Measurements from ENCODE around the gene SIGLEC10. TPM values are rescaled to one million over a fixed set of nuclear protein-coding genes. Genes with fewer than 3 reads are reported as not detected.
A peak's percentile ranks its signal among the peaks of the same experiment; 100 is the strongest.

Gene SIGLEC10
- total and polyA plus RNA-seq, 2 of the 4 experiments (the other 2 are of a cell fraction): not detected

DNA sequence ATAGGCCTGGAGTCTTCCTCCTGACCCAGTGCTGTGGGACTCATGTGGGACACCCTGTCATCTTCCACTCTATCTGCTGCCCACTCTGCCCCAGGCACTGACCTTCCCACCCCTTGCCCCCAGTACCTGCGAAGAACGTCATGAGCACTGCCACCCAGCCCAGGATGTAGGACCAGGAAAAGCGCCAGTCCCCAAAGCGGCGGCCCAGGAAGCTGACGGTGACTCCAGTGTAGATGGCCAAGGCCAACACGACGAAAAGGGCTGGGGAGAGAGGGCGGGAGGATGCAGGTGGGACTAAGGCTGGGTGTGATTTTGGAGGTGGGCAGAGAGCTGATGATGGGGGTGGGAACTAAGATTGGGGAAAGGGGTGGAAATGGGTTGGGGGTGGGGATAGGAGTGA is 37.1 kb downstream of the SIGLEC10 start:
- Histone ChIP-seq H3K23ac (ENCODE audit: low read depth, low read length) (no peak overlapping the region), H2BK5ac (ENCODE audit: low read depth, low read length, poor library complexity, severe bottlenecking) (no peak overlapping the region), H2BK120ac (ENCODE audit: low read depth, low read length) (no peak overlapping the region), H3K14ac (replicated peaks; ENCODE audit: low read depth, low read length) (no peak overlapping the region), H2BK20ac (ENCODE audit: low read depth, low read length) (no peak overlapping the region), H2AK5ac (ENCODE audit: low read depth, low read length) (no peak overlapping the region), H3K4me3 (ENCODE audit: insufficient read depth, low read depth, low read length) (no peak overlapping the region), H3K36me3 (ENCODE audit: control insufficient read depth, insufficient read depth, low read length) (no peaks in the 10 kb centered on the region), H4K8ac (ENCODE audit: low read depth in 2 of 2, low read length in 2 of 2) (no peak overlapping the region), H3K27ac (ENCODE audit: insufficient read depth, low read length) (no peak overlapping the region), H4K5ac (ENCODE audit: low read depth, low read length) (no peak overlapping the region), H3K9ac (ENCODE audit: low read depth, low read length) (no peak overlapping the region), H2BK15ac (ENCODE audit: low read depth, low read length) (no peak overlapping the region), H3K27me3 (ENCODE audit: control insufficient read depth, insufficient read depth, low read length) (no peaks in the 10 kb centered on the region), H3K79me1 (ENCODE audit: low read depth in 1 of 2, low read length in 2 of 2) (no peaks in the 10 kb centered on the region), H4K20me1 (ENCODE audit: insufficient read depth, low read length) (no peaks in the 10 kb centered on the region), H3K4ac (ENCODE audit: low read depth, low read length) (no peak overlapping the region), H4K91ac (ENCODE audit: insufficient read depth, low read depth, low read length) (no peak overlapping the region), H3K9me1 (ENCODE audit: insufficient read depth, low read length) (no peaks in the 10 kb centered on the region), H2AK9ac (replicated peaks; ENCODE audit: low read depth, low read length, poor library complexity) (peak overlapping the region; percentile 16), H3K18ac (ENCODE audit: low read depth, low read length) (no peak overlapping the region), H2AFZ (replicated peaks; ENCODE audit: low read length, poor library complexity) (no peak overlapping the region), H3K56ac (ENCODE audit: extremely low read depth, insufficient read depth, low read length) (no peak overlapping the region), H3K4me1 (ENCODE audit: control insufficient read depth, insufficient read depth, low read length) (no peaks in the 10 kb centered on the region), H3K4me2 (ENCODE audit: low read depth, low read length) (no peak overlapping the region), H3K9me3 (ENCODE audit: control insufficient read depth, insufficient read depth, low read length) (no peaks in the 10 kb centered on the region)
- intact Hi-C loops (cut with micrococcal nuclease) (no loop called here), in situ Hi-C loops (cut with MboI; ENCODE audit: low sequenced_read_pairs) (no loop called here), dilution Hi-C loops (cut with HindIII; ENCODE audit: low sequenced_read_pairs, unreplicated experiment) (no loop called here)
- 79% methylated on average over 5 of the region's 9 CpGs; no CpG with 5 or more reads in 1 of the 2 experiments for WGBS, 2 experiments (ENCODE audit: extremely low coverage in 2 of 2, insufficient read length in 1 of 2)
- TF ChIP-seq FOS (IDR thresholded peaks at IDR 0.05; ENCODE audit: low read depth, low read length): no peak
- TF ChIP-seq, protein P1, sequence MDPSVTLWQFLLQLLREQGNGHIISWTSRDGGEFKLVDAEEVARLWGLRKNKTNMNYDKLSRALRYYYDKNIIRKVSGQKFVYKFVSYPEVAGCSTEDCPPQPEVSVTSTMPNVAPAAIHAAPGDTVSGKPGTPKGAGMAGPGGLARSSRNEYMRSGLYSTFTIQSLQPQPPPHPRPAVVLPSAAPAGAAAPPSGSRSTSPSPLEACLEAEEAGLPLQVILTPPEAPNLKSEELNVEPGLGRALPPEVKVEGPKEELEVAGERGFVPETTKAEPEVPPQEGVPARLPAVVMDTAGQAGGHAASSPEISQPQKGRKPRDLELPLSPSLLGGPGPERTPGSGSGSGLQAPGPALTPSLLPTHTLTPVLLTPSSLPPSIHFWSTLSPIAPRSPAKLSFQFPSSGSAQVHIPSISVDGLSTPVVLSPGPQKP (IDR thresholded peaks at IDR 0.05; ENCODE audit: borderline replicate concordance, low read depth, low read length): no peak
- TF ChIP-seq MAFK (IDR thresholded peaks at IDR 0.05; ENCODE audit: low read depth, low read length): no peak
- TF ChIP-seq CHD1 (IDR thresholded peaks at IDR 0.05; ENCODE audit: low read depth, low read length): no peak
- TF ChIP-seq RAD21 (IDR thresholded peaks at IDR 0.05; ENCODE audit: low read length): no peak
- TF ChIP-seq NFE2L2 (IDR thresholded peaks at IDR 0.05; ENCODE audit: low read depth, low read length): no peak
- TF ChIP-seq CEBPB (IDR thresholded peaks at IDR 0.05; ENCODE audit: low read depth, low read length): no peak
- no peak for TF ChIP-seq BHLHE40 (IDR thresholded peaks at IDR 0.05; ENCODE audit: low read depth, low read length)
- no peak for TF ChIP-seq CTCF (conservative IDR thresholded peaks at IDR 0.05; ENCODE audit: low read depth, low read length)
- TF ChIP-seq POLR2A (IDR thresholded peaks at IDR 0.05; ENCODE audit: low read depth, low read length): no peak
- no peak for TF ChIP-seq RCOR1 (IDR thresholded peaks at IDR 0.05; ENCODE audit: insufficient replicate concordance, low read length)
- TF ChIP-seq MAZ (IDR thresholded peaks at IDR 0.05; ENCODE audit: borderline replicate concordance, low read depth, low read length): no peak
- no peak for TF ChIP-seq MXI1 (IDR thresholded peaks at IDR 0.05; ENCODE audit: borderline replicate concordance, low read depth, low read length)
- TF ChIP-seq RFX5 (IDR thresholded peaks at IDR 0.05; ENCODE audit: low read depth, low read length): no peak
- TF ChIP-seq SMC3 (IDR thresholded peaks at IDR 0.05; ENCODE audit: low read depth, low read length): no peak
- TF ChIP-seq USF2 (IDR thresholded peaks at IDR 0.05; ENCODE audit: low read depth, low read length): no peak
- no peak for DNase-seq
- no TSS peak for BruUV-seq (replicated peaks)
- no peak for ATAC-seq (ENCODE audit: low read depth)
- ChIA-PET CTCF (interaction anchor here (1.6 kb wide), 1 partner anchor 10 kb away, joined by 3 read pairs; no protein-coding TSS in a partner anchor), POLR2A (ENCODE audit: unreplicated experiment) (no interaction called here)

All from IMR-90 (cell line).